ENCODE data around the gene DSCAML1.
"Not testable (repeated sequence)": the region's sequence is repeated elsewhere in the genome, so short reads cannot be mapped to it uniquely, and the experiment has no call there.

DSCAML1 gene

DNA sequence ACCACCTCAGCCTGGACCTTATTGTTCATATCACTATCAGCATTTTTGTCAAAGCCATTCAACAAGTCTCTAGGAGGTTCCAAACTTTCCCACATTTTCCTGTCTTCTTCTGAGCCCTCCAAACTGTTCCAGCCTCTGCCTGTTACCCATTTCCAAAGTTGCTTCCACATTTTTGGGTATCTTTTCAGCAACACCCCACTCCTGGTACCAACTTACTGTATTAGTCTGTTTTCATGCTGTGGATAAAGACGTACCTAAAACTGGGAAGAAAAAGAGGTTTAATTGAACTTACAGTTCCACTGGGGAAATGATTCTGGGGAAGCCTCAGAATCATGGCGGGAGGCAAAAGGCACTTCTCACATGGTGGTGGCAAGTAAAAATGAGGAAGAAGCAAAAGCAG, 391.1 kb downstream of the DSCAML1 start:
- not testable (repeated sequence) for ATAC-seq

GRCh38 chr11:117399100-117399840, 397.7 kb downstream of the DSCAML1 start:
- ATAC-seq = not testable (repeated sequence)

GRCh38 chr11:117398618-117399017, 398.4 kb downstream of the DSCAML1 start:
- ATAC-seq = not testable (repeated sequence)

DNA sequence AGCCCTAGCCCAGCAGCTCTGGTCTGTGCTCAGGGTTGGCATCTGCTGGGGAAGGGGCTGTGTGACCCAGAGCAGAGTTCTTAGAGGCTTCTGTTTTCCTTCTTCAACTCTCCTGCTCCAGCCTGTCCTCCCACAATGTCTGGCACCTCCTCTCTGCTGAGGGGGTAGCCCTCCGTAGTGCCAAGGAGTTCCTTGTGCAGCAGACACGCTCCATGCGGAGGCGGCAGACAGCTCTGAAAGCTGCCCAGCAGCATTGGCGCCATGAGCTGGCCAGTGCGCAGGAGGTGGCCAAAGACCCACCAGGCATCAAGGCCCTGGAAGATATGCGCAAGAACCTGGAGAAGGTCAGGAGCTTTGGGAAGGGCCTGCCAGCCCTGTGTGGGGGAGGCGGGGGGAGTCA, 400.0 kb downstream of the DSCAML1 start:
- no peak for TF ChIP-seq TCF4 (CRISPR knock-in tag; IDR thresholded peaks at IDR 0.05; ENCODE audit: borderline replicate concordance)
- TF ChIP-seq BACH2 (CRISPR knock-in tag; IDR thresholded peaks at IDR 0.05; ENCODE audit: borderline replicate concordance) = no peak
- no peak for TF ChIP-seq OSR1 (CRISPR knock-in tag; IDR thresholded peaks at IDR 0.05)
- TF ChIP-seq ZFP30 (CRISPR knock-in tag; IDR thresholded peaks at IDR 0.05) = no peak
- TF ChIP-seq, protein P1, sequence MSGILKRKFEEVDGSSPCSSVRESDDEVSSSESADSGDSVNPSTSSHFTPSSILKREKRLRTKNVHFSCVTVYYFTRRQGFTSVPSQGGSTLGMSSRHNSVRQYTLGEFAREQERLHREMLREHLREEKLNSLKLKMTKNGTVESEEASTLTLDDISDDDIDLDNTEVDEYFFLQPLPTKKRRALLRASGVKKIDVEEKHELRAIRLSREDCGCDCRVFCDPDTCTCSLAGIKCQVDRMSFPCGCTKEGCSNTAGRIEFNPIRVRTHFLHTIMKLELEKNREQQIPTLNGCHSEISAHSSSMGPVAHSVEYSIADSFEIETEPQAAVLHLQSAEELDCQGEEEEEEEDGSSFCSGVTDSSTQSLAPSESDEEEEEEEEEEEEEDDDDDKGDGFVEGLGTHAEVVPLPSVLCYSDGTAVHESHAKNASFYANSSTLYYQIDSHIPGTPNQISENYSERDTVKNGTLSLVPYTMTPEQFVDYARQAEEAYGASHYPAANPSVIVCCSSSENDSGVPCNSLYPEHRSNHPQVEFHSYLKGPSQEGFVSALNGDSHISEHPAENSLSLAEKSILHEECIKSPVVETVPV (CRISPR knock-in tag; IDR thresholded peaks at IDR 0.05) = no peak
- no peak for TF ChIP-seq GLIS3 (CRISPR knock-in tag; IDR thresholded peaks at IDR 0.05)
- no peak for TF ChIP-seq SNAI2 (CRISPR knock-in tag; IDR thresholded peaks at IDR 0.05)

DNA sequence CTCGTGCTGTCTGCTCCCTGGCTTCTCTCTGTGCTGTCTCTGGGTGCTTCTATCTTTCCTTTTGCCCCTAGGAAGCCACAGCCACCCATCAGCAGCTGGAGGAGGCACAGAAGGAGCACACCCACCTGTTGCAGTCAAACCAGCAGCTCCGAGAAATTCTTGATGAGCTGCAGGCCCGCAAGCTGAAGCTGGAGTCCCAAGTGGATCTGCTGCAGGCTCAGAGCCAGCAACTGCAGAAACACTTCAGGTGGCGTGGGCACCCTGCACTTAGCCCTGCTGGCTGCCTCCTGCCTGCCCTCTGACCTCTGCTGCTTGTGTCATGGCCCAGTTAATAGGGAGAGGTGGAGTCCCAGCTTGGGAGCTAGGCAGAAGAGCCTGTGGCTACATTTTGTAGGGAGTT, 401.5 kb downstream of the DSCAML1 start:
- ATAC-seq = no peak
- TF ChIP-seq GLIS3 (CRISPR knock-in tag; IDR thresholded peaks at IDR 0.05) (no peak), OSR1 (CRISPR knock-in tag; IDR thresholded peaks at IDR 0.05) (no peak), ESRRG (CRISPR knock-in tag; IDR thresholded peaks at IDR 0.05) (no peak), TOX (CRISPR knock-in tag; IDR thresholded peaks at IDR 0.05; ENCODE audit: borderline replicate concordance) (no peak), ZC3H10 (CRISPR knock-in tag; IDR thresholded peaks at IDR 0.05) (no peak)
- TF ChIP-seq, protein P1 (CRISPR knock-in tag; IDR thresholded peaks at IDR 0.05) = no peak

More for the DNA sequence above, 400.0 kb downstream of the DSCAML1 start:
- ATAC-seq = no peak

DNA sequence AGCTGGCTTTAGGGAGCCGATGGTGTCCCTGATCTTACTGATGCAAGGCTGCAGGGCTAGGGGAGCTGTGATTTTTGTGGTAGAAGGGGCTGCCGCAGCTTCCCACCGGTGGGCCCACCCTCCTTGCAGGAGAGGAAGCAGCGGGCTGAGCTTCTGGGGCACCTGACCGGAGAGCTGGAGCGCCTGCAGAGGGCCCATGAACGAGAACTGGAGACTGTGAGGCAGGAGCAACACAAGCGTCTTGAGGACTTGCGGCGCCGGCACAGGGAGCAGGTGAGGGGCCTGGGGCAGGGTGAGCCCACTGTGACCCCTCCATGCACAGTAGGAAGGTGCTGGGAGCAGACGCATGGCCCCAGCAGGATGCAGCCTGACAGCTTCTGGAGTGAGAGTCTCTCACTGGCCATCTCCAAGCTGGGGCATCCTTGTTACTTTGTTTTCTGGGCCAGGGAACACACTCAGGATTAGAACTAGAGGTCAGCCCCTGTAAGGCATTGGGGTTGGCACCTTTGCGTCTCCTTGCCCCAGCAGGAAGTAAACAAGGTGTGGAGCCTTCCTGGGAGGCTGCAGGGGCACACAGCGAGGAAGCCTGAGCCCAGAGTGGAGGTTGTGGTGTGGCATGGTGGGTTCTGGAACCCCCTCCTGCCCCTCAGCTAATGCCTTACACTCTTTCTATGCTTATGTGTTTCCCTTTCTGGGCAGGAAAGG, 402.6 kb downstream of the DSCAML1 start:
- no peak for ATAC-seq
- TF ChIP-seq ESRRG (CRISPR knock-in tag; IDR thresholded peaks at IDR 0.05) (no peak), GLIS3 (CRISPR knock-in tag; IDR thresholded peaks at IDR 0.05) (no peak), ZFP30 (CRISPR knock-in tag; IDR thresholded peaks at IDR 0.05) (no peak), ARNTL (CRISPR knock-in tag; IDR thresholded peaks at IDR 0.05; ENCODE audit: borderline replicate concordance, low read depth) (no peak), CSDC2 (CRISPR knock-in tag; IDR thresholded peaks at IDR 0.05) (no peak)

DNA sequence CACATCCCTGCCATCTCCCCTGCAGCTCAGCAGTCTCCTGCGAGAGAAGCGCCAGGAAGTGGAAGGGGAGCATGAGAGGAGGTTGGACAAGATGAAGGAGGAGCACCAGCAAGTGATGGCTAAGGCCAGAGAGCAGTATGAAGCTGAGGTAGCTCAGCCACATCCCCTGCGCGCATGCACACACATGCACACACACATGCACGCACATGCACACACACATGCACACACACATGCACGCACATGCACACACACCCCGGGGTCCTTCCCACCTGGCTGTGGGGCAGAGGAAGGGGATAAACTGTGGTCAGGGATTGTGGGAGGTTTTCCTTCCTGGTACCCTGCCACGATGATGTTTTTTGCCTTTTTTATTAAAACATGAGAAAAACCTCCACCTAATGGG, 404.0 kb downstream of the DSCAML1 start:
- no peak for ATAC-seq
- no peak for TF ChIP-seq ZNF565 (CRISPR knock-in tag; conservative IDR thresholded peaks at IDR 0.05; ENCODE audit: low read depth)
- TF ChIP-seq PPARA (CRISPR knock-in tag; IDR thresholded peaks at IDR 0.05; ENCODE audit: borderline replicate concordance) = no peak
- TF ChIP-seq TCF4 (CRISPR knock-in tag; IDR thresholded peaks at IDR 0.05; ENCODE audit: borderline replicate concordance) = no peak
- no peak for TF ChIP-seq ZNF8 (CRISPR knock-in tag; IDR thresholded peaks at IDR 0.05)
- TF ChIP-seq POU6F1 (CRISPR knock-in tag; IDR thresholded peaks at IDR 0.05; ENCODE audit: borderline replicate concordance, low read depth) = no peak
- TF ChIP-seq RARB (CRISPR knock-in tag; IDR thresholded peaks at IDR 0.05) = no peak
- TF ChIP-seq TOX (CRISPR knock-in tag; IDR thresholded peaks at IDR 0.05; ENCODE audit: borderline replicate concordance) = no peak
- TF ChIP-seq ISL1 (CRISPR knock-in tag; IDR thresholded peaks at IDR 0.05) = no peak
- TF ChIP-seq ESRRG (CRISPR knock-in tag; IDR thresholded peaks at IDR 0.05) = no peak
- TF ChIP-seq BACH2 (CRISPR knock-in tag; IDR thresholded peaks at IDR 0.05; ENCODE audit: borderline replicate concordance) = no peak
- TF ChIP-seq OSR1 (CRISPR knock-in tag; IDR thresholded peaks at IDR 0.05) = no peak
- TF ChIP-seq ZNF70 (CRISPR knock-in tag; IDR thresholded peaks at IDR 0.05) = no peak
- TF ChIP-seq PATZ1 (CRISPR knock-in tag; IDR thresholded peaks at IDR 0.05; ENCODE audit: borderline replicate concordance) = no peak
- TF ChIP-seq CSDC2 (CRISPR knock-in tag; IDR thresholded peaks at IDR 0.05) = no peak

Data from SK-N-SH treated with all-trans-retinoic acid at 6 μM for 48 hours (cell line).